BJ (cell line): ENCODE data around the gene CTXND2. TPM values are rescaled to one million over a fixed set of nuclear protein-coding genes. Genes with fewer than 3 reads are reported as not detected.

Experiments used
- CTCF ChIA-PET: fragments of 350-600 bp; formaldehyde crosslinking; extraction: SDS; loops from one replicate; lab custom pipeline; 2021; ENCODE audit warnings: antibody characterized with exemption, inconsistent platforms; lab: Yijun Ruan, JAX
- POLR2A ChIA-PET: fragments of 300-600 bp; sonication (Branson Sonifier 250); formaldehyde crosslinking; extraction: SDS; loops from one replicate; lab custom pipeline; 2021; ENCODE audit warnings: antibody characterized with exemption; lab: Charles Lee
- DNase-seq: peaks from one replicate; pipeline ENCODE4 v3.0.0-alpha.2; 2011; ENCODE audit warnings: low read depth
- H3K27me3 ChIP-seq: 2 replicates; pipeline ENCODE4 v1.6.0; 2011; ENCODE audit warnings: low read length; ENCODE audit not compliant: control insufficient read depth, insufficient read depth
- H3K36me3 ChIP-seq: 2 replicates; pipeline ENCODE4 v1.5.1; 2011; ENCODE audit warnings: low read length; ENCODE audit not compliant: control insufficient read depth, insufficient read depth
- H3K4me3 ChIP-seq: 2 replicates; pipeline ENCODE4 v1.5.1; 2011; ENCODE audit warnings: low read depth, mild to moderate bottlenecking, control low read depth, low read length
- CTCF ChIP-seq: IDR thresholded peaks from 2 replicates; pipeline ENCODE4 v1.5.1; 2011; ENCODE audit warnings: low read depth, mild to moderate bottlenecking, control low read depth, inconsistent platforms, low read length, moderate library complexity; ENCODE audit not compliant: insufficient read depth
- polyA plus RNA-seq: library from polyadenylated mRNA; depleted of rRNA; stranded (reverse); fragments of >200 nt; gene quantifications from 2 replicates; pipeline ENCODE4 v1.2.3, GENCODE V29; 2011

Gene CTXND2
- polyA plus RNA-seq, 1 experiment = not detected

GRCh38 chr1:150906813-150907212 lies 19.9 kb downstream of the CTXND2 start:
- CTCF ChIA-PET = interaction anchor here (1.1 kb wide), 1 partner anchor 19 kb away, joined by 4 read pairs; the partner anchor contains the start of gene SETDB1
- no peak for TF ChIP-seq CTCF
- H3K27me3 ChIP-seq = no peaks in the 10 kb centered on the region
- H3K4me3 ChIP-seq = no peak overlapping the region
- POLR2A ChIA-PET = no interaction called here
- H3K36me3 ChIP-seq = no peaks in the 10 kb centered on the region
- DNase-seq = no peak

DNA sequence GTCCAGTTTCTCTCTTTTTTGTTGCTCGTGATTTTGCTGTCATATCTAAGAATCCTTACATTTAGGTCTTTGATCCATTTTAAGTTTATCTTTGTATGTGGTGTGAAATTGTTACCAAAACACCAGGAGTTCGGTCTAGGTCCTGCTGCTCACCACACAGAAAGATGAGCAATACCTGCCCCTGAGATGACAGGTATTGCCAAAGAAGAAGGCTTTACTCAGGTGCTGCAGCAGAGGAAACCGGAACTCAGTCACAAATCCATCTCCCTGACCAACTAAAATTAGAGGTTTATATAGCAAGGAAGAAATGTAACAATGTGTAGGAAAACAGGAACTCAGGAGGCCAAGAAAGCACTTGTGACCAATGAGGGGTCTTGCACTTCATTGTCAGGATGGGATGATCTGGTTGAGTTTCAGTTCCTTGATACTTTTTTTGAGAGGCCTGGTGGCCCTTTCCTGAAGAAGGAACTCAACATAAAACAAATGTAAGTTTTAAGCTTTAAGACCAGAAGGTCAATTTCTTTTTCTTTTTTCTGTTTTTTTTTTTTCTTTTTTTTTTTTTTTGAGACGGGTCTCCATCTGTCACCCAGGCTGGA lies 22.7 kb downstream of the CTXND2 start:
- no peaks in the 10 kb centered on the region for H3K36me3 ChIP-seq
- ChIA-PET POLR2A (no interaction called here), CTCF (no interaction called here)

GRCh38 chr1:150912623-150913022 lies 25.7 kb downstream of the CTXND2 start:
- POLR2A ChIA-PET = no interaction called here

More for the DNA sequence above, 22.7 kb downstream of the CTXND2 start:
- H3K27me3 ChIP-seq = no peaks in the 10 kb centered on the region
- no peak overlapping the region for H3K4me3 ChIP-seq
- no peak for DNase-seq
- no peak for TF ChIP-seq CTCF

DNA sequence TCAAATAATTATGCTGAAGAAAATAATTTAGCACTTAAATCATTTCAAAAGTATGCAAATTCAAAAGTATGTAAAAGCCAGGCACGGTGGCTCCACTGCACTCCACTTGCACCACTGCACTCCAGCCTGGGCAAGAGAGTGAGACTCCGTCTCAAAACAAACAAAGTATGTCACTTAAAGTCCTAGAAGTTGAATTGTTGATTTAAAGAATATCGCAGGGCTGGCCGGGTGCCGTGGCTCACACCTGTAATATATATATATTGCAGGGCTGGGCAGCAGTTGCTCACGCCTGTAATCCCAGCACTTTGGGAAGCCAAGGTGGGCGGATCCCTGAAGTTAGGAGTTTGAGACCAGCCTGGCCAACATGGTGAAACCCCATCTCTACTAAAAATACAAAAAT lies 30.5 kb downstream of the CTXND2 start:
- no peak for DNase-seq
- CTCF ChIA-PET = interaction anchor here (1.1 kb wide), 1 partner anchor 19 kb away, joined by 3 read pairs; no protein-coding TSS in a partner anchor
- Histone ChIP-seq H3K27me3 (no peaks in the 10 kb centered on the region), H3K4me3 (no peak overlapping the region), H3K36me3 (no peaks in the 10 kb centered on the region)
- POLR2A ChIA-PET = no interaction called here
- TF ChIP-seq CTCF = no peak

More at GRCh38 chr1:150912623-150913022, 25.7 kb downstream of the CTXND2 start:
- TF ChIP-seq CTCF = no peak
- no peaks in the 10 kb centered on the region for H3K36me3 ChIP-seq
- CTCF ChIA-PET = interaction anchor here (0.9 to 2.5 kb wide), 3 partner anchors 10 to 73 kb away, joined by 3 to 14 read pairs (median 3); no protein-coding TSS in a partner anchor
- H3K4me3 ChIP-seq = no peak overlapping the region
- no peak for DNase-seq
- H3K27me3 ChIP-seq = no peaks in the 10 kb centered on the region

DNA sequence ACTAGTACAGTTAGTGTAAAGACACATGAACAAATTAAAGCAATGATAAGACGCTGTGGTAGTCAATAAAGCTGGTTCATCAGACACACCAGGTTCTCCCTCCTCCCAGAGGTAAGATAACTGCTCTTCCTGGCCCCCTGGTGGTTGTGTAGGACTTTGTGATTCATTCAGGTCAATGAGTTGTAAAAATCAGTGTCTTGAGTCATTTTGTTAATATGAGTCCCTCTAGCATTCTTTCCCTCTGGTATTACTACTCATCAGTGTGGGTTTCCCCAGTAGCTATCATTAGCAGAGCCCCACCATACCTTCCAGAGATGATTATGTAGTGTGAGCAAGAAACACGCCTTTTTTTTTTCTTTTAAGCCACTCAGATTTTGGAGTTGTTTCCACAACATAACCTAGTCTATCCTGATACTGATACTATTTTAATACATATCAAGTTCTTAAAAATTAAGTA lies 35.6 kb downstream of the CTXND2 start:
- TF ChIP-seq CTCF = peak; percentile 82
- Histone ChIP-seq H3K4me3 (no peak overlapping the region), H3K36me3 (no peaks in the 10 kb centered on the region), H3K27me3 (no peaks in the 10 kb centered on the region)
- POLR2A ChIA-PET = no interaction called here
- CTCF ChIA-PET = interaction anchor here (0.6 to 2.9 kb wide), 36 partner anchors 9 to 362 kb away, joined by 3 to 17 read pairs (median 5); partner anchors contain the start of genes ARNT, CTXND2 and MINDY1
- peak; percentile 63 for DNase-seq
